HepG2 (cell line): Measurements from ENCODE around the gene DLX3. TPM values are rescaled to one million over a fixed set of nuclear protein-coding genes. Genes with fewer than 3 reads are reported as not detected.
A peak's percentile ranks its signal among the peaks of the same experiment; 100 is the strongest.

Source experiments
- ATAC-seq: fragments of 200-7000 bp; cut with Tn5 transposase; 3 replicates; pipeline ENCODE4 v1.9.1; 2020; ENCODE audit warnings: mild to moderate bottlenecking, moderate library complexity
- BruUV-seq: library from RNA; stranded (reverse); fragments of 400-500 nt; replicated peaks from 2 replicates; lab custom pipeline; 2021; lab: Mats Ljungman, UMichigan
- CTCF ChIA-PET: fragments of 300-600 bp; formaldehyde crosslinking; extraction: SDS; loops from one replicate; lab custom pipeline; 2021; ENCODE audit warnings: low total read pairs, inconsistent platforms, low intra/inter-chr PET ratio; lab: Yijun Ruan, JAX
- POLR2A ChIA-PET: fragments of 350-600 bp; sonication (Branson Sonifier 250); formaldehyde crosslinking; loops from one replicate; lab custom pipeline; 2020; ENCODE audit warnings: antibody characterized with exemption, inconsistent platforms; lab: Yijun Ruan, JAX
- DNase-seq: peaks from one replicate; pipeline ENCODE4 v3.0.0-alpha.2; 2015; ENCODE audit warnings: low spot score
- FAIRE-seq: peaks from 3 replicates; lab custom pipeline; 2011; peaks lifted over from hg19 to GRCh38; lab: Jason Lieb, UNC
- H2AFZ ChIP-seq: one replicate; pipeline ENCODE4 v1.6.1; 2011; ENCODE audit warnings: low read length, inconsistent platforms
- H3K27ac ChIP-seq: fragments of 300-600 bp; 3 replicates; pipeline ENCODE4 v1.8.0; 2011; ENCODE audit warnings: mixed run types, mild to moderate bottlenecking, mixed read lengths, low read length, inconsistent platforms; ENCODE audit not compliant: insufficient read depth; ENCODE audit errors: extremely low read length
- H3K27me3 ChIP-seq, 2 experiments: fragments of 200-600 bp in 1 of 2; 2 replicates in 1 of 2; 3 replicates in 1 of 2; pipeline versions ENCODE4 v1.6.0 to v1.8.0; 2011; ENCODE audit warnings: low read length in 2 of 2, mild to moderate bottlenecking in 2 of 2, moderate library complexity in 2 of 2, inconsistent platforms in 1 of 2; ENCODE audit not compliant: insufficient read depth in 2 of 2, control insufficient read depth in 1 of 2
- H3K36me3 ChIP-seq, 2 experiments: fragments of 200-600 bp in 1 of 2; replicated peaks in 1 of 2; 2 replicates in 1 of 2; 3 replicates in 1 of 2; pipeline versions ENCODE4 v1.5.1 to v1.8.0; 2011; ENCODE audit warnings: low read length in 2 of 2, inconsistent platforms in 1 of 2; ENCODE audit not compliant: insufficient read depth in 2 of 2, control insufficient read depth in 1 of 2
- H3K4me1 ChIP-seq: 2 replicates; pipeline ENCODE4 v1.5.1; 2012; ENCODE audit warnings: low read length, inconsistent platforms; ENCODE audit not compliant: insufficient read depth
- H3K4me2 ChIP-seq: 2 replicates; pipeline ENCODE4 v1.6.0; 2011; ENCODE audit warnings: low read depth, low read length, inconsistent platforms
- H3K4me3 ChIP-seq, 3 experiments: fragments of 200-600 bp in 1 of 3; sonication (generic), shearing (Covaris generic) in 1 of 3; replicated peaks in 1 of 3; 2 replicates each; pipeline ENCODE4 v1.5.1; 2011 to 2016; ENCODE audit warnings: low read length in 3 of 3, inconsistent platforms in 2 of 3, low read depth in 2 of 3, mild to moderate bottlenecking in 2 of 3, control low read depth in 1 of 3, mixed read lengths in 1 of 3; ENCODE audit not compliant: insufficient read depth in 1 of 3
- H3K79me2 ChIP-seq: one replicate; pipeline ENCODE4 v1.6.1; 2011; ENCODE audit warnings: low read length, inconsistent platforms; ENCODE audit not compliant: insufficient read depth
- H3K9ac ChIP-seq: 2 replicates; pipeline ENCODE4 v1.6.0; 2011; ENCODE audit warnings: mild to moderate bottlenecking, low read depth, low read length, inconsistent platforms; ENCODE audit not compliant: insufficient read depth
- H3K9me3 ChIP-seq: 2 replicates; pipeline ENCODE4 v1.5.1; 2012; ENCODE audit warnings: mild to moderate bottlenecking, low read length
- H4K20me1 ChIP-seq: 2 replicates; pipeline ENCODE4 v1.6.0; 2011; ENCODE audit warnings: inconsistent platforms, mild to moderate bottlenecking, low read length, moderate library complexity; ENCODE audit not compliant: insufficient read depth
- DR1 ChIP-seq: sonication (generic); formaldehyde crosslinking; IDR thresholded peaks from 2 replicates; pipeline ENCODE4 v1.8.0; 2021; ENCODE audit warnings: mild to moderate bottlenecking, missing genetic modification reagents, inconsistent platforms
- SMARCE1 ChIP-seq: fragments of 450-650 bp; IDR thresholded peaks from 2 replicates; pipeline ENCODE4 v1.6.1; 2017; ENCODE audit warnings: borderline replicate concordance
- ZBTB7B ChIP-seq: sonication (generic); formaldehyde crosslinking; IDR thresholded peaks from 2 replicates; pipeline ENCODE4 v1.4.0; 2020; ENCODE audit warnings: missing genetic modification reagents
- ZFP82 ChIP-seq: sonication (generic); formaldehyde crosslinking; IDR thresholded peaks from 2 replicates; pipeline ENCODE4 v1.5.1; 2020; ENCODE audit warnings: mild to moderate bottlenecking, missing genetic modification reagents, borderline replicate concordance
- ZNF275 ChIP-seq: sonication (generic); formaldehyde crosslinking; IDR thresholded peaks from 2 replicates; pipeline ENCODE4 v1.8.0; 2022; ENCODE audit warnings: missing genetic modification reagents, mild to moderate bottlenecking, inconsistent platforms, borderline replicate concordance
- ZNF510 ChIP-seq: sonication (generic); formaldehyde crosslinking; IDR thresholded peaks from 2 replicates; pipeline ENCODE4 v1.4.0; 2020; ENCODE audit warnings: low read depth, mild to moderate bottlenecking, missing genetic modification reagents
- ZNF629 ChIP-seq: sonication (generic); formaldehyde crosslinking; conservative IDR thresholded peaks from 2 replicates; pipeline ENCODE4 v1.5.0; 2020; ENCODE audit warnings: missing genetic modification reagents
- WGBS: methylation state at CpG from one replicate; pipeline ENCODE4 v1.1.6; 2017; ENCODE audit warnings: low lambda C conversion rate; 5-methylcytosine and 5-hydroxymethylcytosine counted together
- in situ Hi-C: cut with HindIII; loops from 2 replicates; pipeline ENCODE4 v1.10.0; 2017; ENCODE audit warnings: low pct_unique_long_range_greater_than_20kb; ENCODE audit not compliant: extremely low pct_ligation_motif_present
- intact Hi-C: fragments of 100-400 bp; cut with micrococcal nuclease; formaldehyde crosslinking; loops from one replicate; pipeline ENCODE4 v1.10.0; 2022; ENCODE audit not compliant: unreplicated experiment
- polyA plus RNA-seq, 8 experiments: library from polyadenylated mRNA; depleted of rRNA in 3 of 8; stranded (reverse) in 7 of 8; unstranded in 1 of 8; fragments of >200 nt; fragmentation: Illumina TruSeq in 4 of 8; extraction: Trizol in 4 of 8; gene quantifications; 2 replicates each; pipeline versions ENCODE4 v1.2.1 to v1.2.3, GENCODE V29; 2011 to 2016; ENCODE audit warnings: low read depth in 4 of 8, missing spikeins in 1 of 8, mixed read lengths in 1 of 8; ENCODE audit not compliant: insufficient read depth in 1 of 8
- total RNA-seq, 5 experiments: library from RNA; depleted of rRNA; stranded (reverse); fragments of >200 nt; fragmentation: Illumina TruSeq; extraction: Trizol; gene quantifications; 2 replicates each; pipeline ENCODE4 v1.2.3, GENCODE V29; 2016; ENCODE audit warnings: low read depth in 1 of 5

The DLX3 gene
- total and polyA plus RNA-seq, 2 of the 13 experiments (the other 11 are each of a cell fraction or from before 2014, with no cell fraction given) = 0.03 TPM; not detected in 1

GRCh38 chr17:49959183-49959935 lies 35.7 kb downstream of the DLX3 start:
- no peak overlapping the region for H3K4me2 ChIP-seq
- no peak overlapping the region for H3K9ac ChIP-seq

GRCh38 chr17:49958723-49959122 lies 36.3 kb downstream of the DLX3 start:
- FAIRE-seq (no peak), ATAC-seq (no peak), DNase-seq (no peak)
- ChIA-PET POLR2A (no interaction called here), CTCF (no interaction called here)
- no peaks in the 10 kb centered on the region for H3K4me1 ChIP-seq
- intact Hi-C loops = no loop called here
- no peak overlapping the region for H3K27ac ChIP-seq
- TF ChIP-seq ZNF629 (CRISPR knock-in tag) (peak; percentile 69), SMARCE1 (no peak)
- H3K4me2 ChIP-seq = no peak overlapping the region
- no peaks in the 10 kb centered on the region for H3K9me3 ChIP-seq
- no peak overlapping the region for H3K4me3 ChIP-seq
- H3K27me3 ChIP-seq = peaks cover 10 to 37% of the 10 kb centered on the region in 2 experiments; a peak in 4 of 5 replicates
- BruUV-seq = no TSS peak
- no peaks in the 10 kb centered on the region for H3K36me3 ChIP-seq
- 74% methylated on average over 4 of the region's 4 CpGs for WGBS
- H3K9ac ChIP-seq = no peak overlapping the region
- H2AFZ ChIP-seq = no peak overlapping the region
- no peaks in the 10 kb centered on the region for H4K20me1 ChIP-seq
- in situ Hi-C loops = no loop called here
- H3K79me2 ChIP-seq = no peaks in the 10 kb centered on the region

More at GRCh38 chr17:49959183-49959935, 35.7 kb downstream of the DLX3 start:
- ATAC-seq = no peak; the same call in 2 of the 3 replicates
- intact Hi-C loops = no loop called here
- TF ChIP-seq ZNF275 (CRISPR knock-in tag) (no peak), DR1 (CRISPR knock-in tag) (no peak), ZFP82 (CRISPR knock-in tag) (no peak), ZNF510 (no peak), ZBTB7B (CRISPR knock-in tag) (no peak)
- FAIRE-seq = no peak
- POLR2A ChIA-PET = no interaction called here
- H2AFZ ChIP-seq = no peak overlapping the region
- no peak overlapping the region for H3K4me3 ChIP-seq
- in situ Hi-C loops = no loop called here
- H3K27me3 ChIP-seq = peaks cover 13 to 43% of the 10 kb centered on the region in 2 experiments; a peak in 4 of 5 replicates
- no TSS peak for BruUV-seq
- no peaks in the 10 kb centered on the region for H3K4me1 ChIP-seq
- H4K20me1 ChIP-seq = no peaks in the 10 kb centered on the region
- 32% methylated on average over 8 of the region's 8 CpGs for WGBS
- H3K79me2 ChIP-seq = no peaks in the 10 kb centered on the region
- no peak overlapping the region for H3K27ac ChIP-seq
- no peak for DNase-seq
- no peaks in the 10 kb centered on the region for H3K9me3 ChIP-seq
- no peaks in the 10 kb centered on the region for H3K36me3 ChIP-seq
- CTCF ChIA-PET = no interaction called here
